ENCODE results near the gene DNAH3.

DNA sequence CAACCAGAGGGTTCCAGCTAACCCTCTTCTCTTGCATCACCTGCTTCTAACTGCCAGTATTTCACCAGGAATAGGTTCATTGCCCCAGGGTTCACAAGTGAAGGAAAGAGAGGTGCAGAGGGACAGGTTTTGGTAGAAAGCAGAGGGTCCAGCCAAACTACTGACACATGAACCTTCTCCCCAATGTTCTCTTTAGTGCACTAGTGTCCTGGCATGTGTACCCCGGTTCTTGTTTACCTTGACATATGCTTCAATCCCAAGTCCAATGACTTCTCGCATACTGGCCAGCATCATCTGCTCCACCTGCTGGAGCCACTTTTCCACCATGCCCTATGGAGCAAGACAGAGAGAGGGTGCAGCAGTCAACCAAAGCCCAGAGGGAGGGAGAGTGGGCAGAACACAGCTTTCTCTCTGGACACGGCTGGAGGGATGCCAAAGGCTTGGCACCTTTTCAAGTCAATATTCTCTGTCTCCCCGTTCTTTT is 90.6 kb downstream of the DNAH3 start:
- TF ChIP-seq, protein P1, sequence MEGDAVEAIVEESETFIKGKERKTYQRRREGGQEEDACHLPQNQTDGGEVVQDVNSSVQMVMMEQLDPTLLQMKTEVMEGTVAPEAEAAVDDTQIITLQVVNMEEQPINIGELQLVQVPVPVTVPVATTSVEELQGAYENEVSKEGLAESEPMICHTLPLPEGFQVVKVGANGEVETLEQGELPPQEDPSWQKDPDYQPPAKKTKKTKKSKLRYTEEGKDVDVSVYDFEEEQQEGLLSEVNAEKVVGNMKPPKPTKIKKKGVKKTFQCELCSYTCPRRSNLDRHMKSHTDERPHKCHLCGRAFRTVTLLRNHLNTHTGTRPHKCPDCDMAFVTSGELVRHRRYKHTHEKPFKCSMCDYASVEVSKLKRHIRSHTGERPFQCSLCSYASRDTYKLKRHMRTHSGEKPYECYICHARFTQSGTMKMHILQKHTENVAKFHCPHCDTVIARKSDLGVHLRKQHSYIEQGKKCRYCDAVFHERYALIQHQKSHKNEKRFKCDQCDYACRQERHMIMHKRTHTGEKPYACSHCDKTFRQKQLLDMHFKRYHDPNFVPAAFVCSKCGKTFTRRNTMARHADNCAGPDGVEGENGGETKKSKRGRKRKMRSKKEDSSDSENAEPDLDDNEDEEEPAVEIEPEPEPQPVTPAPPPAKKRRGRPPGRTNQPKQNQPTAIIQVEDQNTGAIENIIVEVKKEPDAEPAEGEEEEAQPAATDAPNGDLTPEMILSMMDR (IDR thresholded peaks at IDR 0.05; ENCODE audit: low read depth, low read length), result no peak
- no peak for TF ChIP-seq POLR2A (IDR thresholded peaks at IDR 0.05; ENCODE audit: extremely low read depth, insufficient read length)

All from NB4 (cell line).